HL-60 (cell line): Measurements from ENCODE around the gene JTB.

Experiments
- DNase-seq, 2 experiments: peaks; one replicate each; pipeline ENCODE4 v3.0.0-alpha.2; 2010 to 2020; ENCODE audit warnings: low read depth in 1 of 2, low spot score in 1 of 2
- H3K27ac ChIP-seq: fragments of 250-450 bp; sonication (Bioruptor Pico); replicated peaks from 2 replicates; pipeline ENCODE4 v1.5.1; 2020; ENCODE audit warnings: mild to moderate bottlenecking, moderate library complexity
- H3K27me3 ChIP-seq: fragments of 250-450 bp; sonication (Bioruptor Pico); 2 replicates; pipeline ENCODE4 v1.5.1; 2021; ENCODE audit warnings: mild to moderate bottlenecking, moderate library complexity; ENCODE audit not compliant: insufficient read depth, poor library complexity, severe bottlenecking
- H3K4me3 ChIP-seq: replicated peaks from 2 replicates; pipeline ENCODE4 v1.5.1; 2011; ENCODE audit warnings: mild to moderate bottlenecking, control low read depth, low read length; ENCODE audit not compliant: insufficient read depth
- GABPA ChIP-seq: IDR thresholded peaks from 2 replicates; pipeline ENCODE4 v1.6.1; 2012; ENCODE audit warnings: low read depth
- POLR2AphosphoS5 ChIP-seq: IDR thresholded peaks from 2 replicates; pipeline ENCODE4 v1.6.1; 2012; ENCODE audit warnings: low read depth
- SPI1 ChIP-seq: IDR thresholded peaks from 2 replicates; pipeline ENCODE4 v1.6.1; 2012; ENCODE audit warnings: low read depth, mild to moderate bottlenecking, borderline replicate concordance
- TF ChIP-seq, protein P1 (sequence below): IDR thresholded peaks from one replicate; pipeline ENCODE4 v1.5.1; 2011; ENCODE audit warnings: low read length, control low read depth, inconsistent platforms; ENCODE audit not compliant: insufficient read depth
- TF ChIP-seq, protein P2 (sequence below): IDR thresholded peaks from 2 replicates; pipeline ENCODE4 v1.6.1; 2012; ENCODE audit warnings: low read depth; ENCODE audit not compliant: insufficient replicate concordance

Gene JTB

DNA sequence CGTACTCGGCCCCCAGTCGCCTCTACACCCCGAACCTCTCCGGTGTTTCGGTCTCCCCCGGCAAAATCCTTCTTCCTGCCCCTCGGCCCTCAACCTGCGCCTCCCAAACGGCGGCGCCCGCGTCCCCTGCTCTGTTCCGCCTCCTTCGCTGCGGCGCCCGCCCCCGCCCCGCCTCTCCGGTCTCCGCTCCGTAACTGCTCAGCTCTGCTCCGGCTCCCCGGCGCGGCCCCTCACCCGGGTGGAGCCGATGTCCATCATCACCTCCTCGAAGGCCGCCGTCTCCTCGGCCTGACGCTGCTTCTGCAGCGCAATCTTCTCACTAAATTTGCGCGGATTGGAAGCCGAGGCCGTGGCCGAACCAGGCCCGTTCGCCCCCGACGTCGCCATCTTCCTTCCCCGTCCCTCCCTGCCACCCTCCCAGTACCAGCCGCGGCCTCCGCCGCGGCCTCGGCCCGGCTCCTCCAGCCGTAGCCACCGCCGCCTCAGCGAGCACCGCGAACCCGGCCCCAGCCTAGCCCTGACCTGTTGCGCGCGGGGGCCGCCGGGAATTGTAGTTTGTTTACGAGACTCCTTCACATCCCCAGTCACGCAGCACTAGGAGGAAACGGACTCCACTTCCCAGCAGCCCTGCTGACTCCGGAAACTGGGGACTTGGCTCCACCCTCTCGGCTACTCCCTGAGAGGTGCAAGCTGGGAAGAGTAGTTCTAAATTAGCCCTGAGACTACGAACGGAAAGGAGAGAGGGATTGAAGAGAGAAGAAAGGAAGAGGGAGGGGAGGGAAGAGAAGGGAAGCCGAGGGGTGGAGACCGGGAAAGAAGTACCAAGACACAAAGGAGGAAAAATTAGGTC lies 19.1 kb downstream of the JTB start, which contains the start of gene CRTC2:
Gene CRTC2 (minus strand): TSS at position 502 of the 850 bp plus-strand sequence. CDS start 115 bp downstream, at position 387.
- Histone ChIP-seq H3K27me3 (no peaks in the 10 kb centered on the region), H3K27ac (peak within 1 kb of the TSS; percentile 88), H3K4me3 (peak within 1 kb of the TSS; percentile 96)
- DNase-seq = peak; percentile 98 to 99
- peak; percentile 45; the same call in 1 of the 2 replicates for TF ChIP-seq SPI1
- TF ChIP-seq, protein P1, sequence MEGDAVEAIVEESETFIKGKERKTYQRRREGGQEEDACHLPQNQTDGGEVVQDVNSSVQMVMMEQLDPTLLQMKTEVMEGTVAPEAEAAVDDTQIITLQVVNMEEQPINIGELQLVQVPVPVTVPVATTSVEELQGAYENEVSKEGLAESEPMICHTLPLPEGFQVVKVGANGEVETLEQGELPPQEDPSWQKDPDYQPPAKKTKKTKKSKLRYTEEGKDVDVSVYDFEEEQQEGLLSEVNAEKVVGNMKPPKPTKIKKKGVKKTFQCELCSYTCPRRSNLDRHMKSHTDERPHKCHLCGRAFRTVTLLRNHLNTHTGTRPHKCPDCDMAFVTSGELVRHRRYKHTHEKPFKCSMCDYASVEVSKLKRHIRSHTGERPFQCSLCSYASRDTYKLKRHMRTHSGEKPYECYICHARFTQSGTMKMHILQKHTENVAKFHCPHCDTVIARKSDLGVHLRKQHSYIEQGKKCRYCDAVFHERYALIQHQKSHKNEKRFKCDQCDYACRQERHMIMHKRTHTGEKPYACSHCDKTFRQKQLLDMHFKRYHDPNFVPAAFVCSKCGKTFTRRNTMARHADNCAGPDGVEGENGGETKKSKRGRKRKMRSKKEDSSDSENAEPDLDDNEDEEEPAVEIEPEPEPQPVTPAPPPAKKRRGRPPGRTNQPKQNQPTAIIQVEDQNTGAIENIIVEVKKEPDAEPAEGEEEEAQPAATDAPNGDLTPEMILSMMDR = no peak
- TF ChIP-seq GABPA = peak; percentile 88
- peak; percentile 50; the same call in 1 of the 2 replicates for TF ChIP-seq POLR2AphosphoS5

DNA sequence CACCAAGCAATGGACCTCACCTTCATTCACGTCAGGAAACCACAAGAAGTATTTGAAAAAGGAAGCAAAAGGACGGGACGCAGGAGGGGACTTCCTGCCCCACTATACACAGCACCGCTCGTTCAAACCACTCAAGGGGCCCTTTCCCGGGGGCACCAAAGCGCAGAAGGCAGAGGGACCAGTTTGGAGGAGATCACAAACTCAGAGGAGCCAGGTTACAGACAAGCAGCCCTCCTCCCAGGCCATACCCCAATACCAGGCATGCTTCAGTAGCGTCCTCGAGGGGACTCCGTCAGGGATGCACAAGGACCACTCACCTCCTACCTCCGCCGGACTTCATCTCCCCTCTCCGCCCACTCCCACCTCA lies 19.7 kb downstream of the JTB start:
- TF ChIP-seq POLR2AphosphoS5 (no peak), SPI1 (no peak), GABPA (no peak; the same call in 1 of the 2 replicates)
- TF ChIP-seq, protein P1 = no peak
- TF ChIP-seq, protein P2, sequence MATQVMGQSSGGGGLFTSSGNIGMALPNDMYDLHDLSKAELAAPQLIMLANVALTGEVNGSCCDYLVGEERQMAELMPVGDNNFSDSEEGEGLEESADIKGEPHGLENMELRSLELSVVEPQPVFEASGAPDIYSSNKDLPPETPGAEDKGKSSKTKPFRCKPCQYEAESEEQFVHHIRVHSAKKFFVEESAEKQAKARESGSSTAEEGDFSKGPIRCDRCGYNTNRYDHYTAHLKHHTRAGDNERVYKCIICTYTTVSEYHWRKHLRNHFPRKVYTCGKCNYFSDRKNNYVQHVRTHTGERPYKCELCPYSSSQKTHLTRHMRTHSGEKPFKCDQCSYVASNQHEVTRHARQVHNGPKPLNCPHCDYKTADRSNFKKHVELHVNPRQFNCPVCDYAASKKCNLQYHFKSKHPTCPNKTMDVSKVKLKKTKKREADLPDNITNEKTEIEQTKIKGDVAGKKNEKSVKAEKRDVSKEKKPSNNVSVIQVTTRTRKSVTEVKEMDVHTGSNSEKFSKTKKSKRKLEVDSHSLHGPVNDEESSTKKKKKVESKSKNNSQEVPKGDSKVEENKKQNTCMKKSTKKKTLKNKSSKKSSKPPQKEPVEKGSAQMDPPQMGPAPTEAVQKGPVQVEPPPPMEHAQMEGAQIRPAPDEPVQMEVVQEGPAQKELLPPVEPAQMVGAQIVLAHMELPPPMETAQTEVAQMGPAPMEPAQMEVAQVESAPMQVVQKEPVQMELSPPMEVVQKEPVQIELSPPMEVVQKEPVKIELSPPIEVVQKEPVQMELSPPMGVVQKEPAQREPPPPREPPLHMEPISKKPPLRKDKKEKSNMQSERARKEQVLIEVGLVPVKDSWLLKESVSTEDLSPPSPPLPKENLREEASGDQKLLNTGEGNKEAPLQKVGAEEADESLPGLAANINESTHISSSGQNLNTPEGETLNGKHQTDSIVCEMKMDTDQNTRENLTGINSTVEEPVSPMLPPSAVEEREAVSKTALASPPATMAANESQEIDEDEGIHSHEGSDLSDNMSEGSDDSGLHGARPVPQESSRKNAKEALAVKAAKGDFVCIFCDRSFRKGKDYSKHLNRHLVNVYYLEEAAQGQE = no peak
- peak overlapping the region; percentile 96 for H3K4me3 ChIP-seq
- peak overlapping the region; percentile 88 for H3K27ac ChIP-seq
- DNase-seq = peak in 1 of 2 experiments; percentile 42
- H3K27me3 ChIP-seq = no peaks in the 10 kb centered on the region

DNA sequence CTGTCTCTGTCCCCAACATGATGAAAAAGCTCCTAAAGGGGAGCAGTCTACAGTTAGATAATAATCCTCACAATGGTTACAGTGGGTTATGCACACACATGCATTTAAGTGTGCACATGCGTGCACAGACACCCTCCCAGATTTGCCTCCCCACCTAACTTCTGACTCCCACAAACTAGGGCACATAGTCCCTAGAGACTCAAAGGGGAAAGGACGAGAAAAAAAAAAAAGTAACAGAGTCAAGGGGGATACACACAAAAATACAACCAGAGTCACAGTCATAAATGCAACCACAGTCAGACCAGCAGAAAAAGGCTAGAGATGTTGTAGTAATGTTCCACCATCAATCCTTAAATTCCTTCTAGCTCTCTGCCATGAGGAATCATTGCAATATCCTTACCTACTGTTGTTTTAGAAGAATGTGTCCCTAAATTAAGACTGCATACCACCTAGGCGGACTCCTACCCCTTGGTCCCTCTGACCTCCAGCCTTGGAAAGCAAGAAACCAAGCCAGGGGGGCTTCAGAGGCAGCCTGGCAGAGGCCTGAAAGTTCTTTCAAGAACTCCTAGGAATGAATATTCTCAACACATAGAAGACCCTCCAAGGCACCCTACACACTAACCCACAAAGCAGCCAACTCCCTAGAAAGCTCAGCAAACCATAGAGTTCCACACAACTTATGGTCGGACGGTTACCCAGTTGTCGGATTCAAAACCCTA lies 20.3 kb downstream of the JTB start:
- Histone ChIP-seq H3K27me3 (no peaks in the 10 kb centered on the region), H3K4me3 (peak overlapping the region; percentile 96), H3K27ac (peak overlapping the region; percentile 88)
- DNase-seq = no peak
- TF ChIP-seq GABPA (no peak), POLR2AphosphoS5 (no peak), SPI1 (no peak)
- TF ChIP-seq, protein P2 = no peak
- TF ChIP-seq, protein P1 = no peak
